ENCODE data around the gene SAMD3.
"Not testable (repeated sequence)": the region's sequence is repeated elsewhere in the genome, so short reads cannot be mapped to it uniquely, and the experiment has no call there.

DNA sequence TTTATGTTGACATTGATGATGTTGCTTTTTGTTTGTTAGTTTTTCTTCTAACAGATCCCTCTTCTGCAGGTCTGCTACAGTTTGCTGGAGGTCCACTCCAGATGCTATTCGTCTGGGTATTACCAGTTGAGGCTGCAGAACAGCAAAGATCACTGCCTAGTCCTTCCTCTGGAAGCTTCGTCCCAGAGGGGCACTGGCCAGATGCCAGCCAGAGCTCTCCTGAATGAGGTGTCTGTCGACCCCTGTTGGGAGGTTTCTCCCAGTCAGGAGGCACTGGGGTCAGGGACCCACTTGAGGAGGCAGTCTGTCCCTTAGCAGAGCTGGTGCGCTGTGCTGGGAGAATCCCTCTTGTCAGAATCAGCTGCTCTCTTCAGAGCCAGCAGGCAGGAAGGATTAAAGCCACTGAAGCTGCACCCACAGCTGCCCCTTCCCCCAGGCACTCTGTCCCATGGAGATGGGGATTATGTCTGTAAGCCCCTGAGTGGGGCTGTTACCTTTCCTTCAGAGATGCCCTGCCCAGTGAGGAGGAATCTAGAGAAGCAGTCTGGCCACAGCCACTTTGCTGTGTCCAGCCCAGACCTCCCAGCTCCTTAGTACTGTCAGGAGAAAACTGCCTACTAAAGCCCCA is 49.3 kb downstream of the SAMD3 start:
- TF ChIP-seq FOS (IDR thresholded peaks at IDR 0.05; ENCODE audit: low read depth, low read length); RCOR1 (IDR thresholded peaks at IDR 0.05; ENCODE audit: insufficient replicate concordance, low read length); POLR2A (IDR thresholded peaks at IDR 0.05; ENCODE audit: low read depth, low read length); RAD21 (IDR thresholded peaks at IDR 0.05; ENCODE audit: low read length); CEBPB (IDR thresholded peaks at IDR 0.05; ENCODE audit: low read depth, low read length); BHLHE40 (IDR thresholded peaks at IDR 0.05; ENCODE audit: low read depth, low read length); RFX5 (IDR thresholded peaks at IDR 0.05; ENCODE audit: low read depth, low read length); SMC3 (IDR thresholded peaks at IDR 0.05; ENCODE audit: low read depth, low read length): not testable (repeated sequence)
- TF ChIP-seq, protein P1, sequence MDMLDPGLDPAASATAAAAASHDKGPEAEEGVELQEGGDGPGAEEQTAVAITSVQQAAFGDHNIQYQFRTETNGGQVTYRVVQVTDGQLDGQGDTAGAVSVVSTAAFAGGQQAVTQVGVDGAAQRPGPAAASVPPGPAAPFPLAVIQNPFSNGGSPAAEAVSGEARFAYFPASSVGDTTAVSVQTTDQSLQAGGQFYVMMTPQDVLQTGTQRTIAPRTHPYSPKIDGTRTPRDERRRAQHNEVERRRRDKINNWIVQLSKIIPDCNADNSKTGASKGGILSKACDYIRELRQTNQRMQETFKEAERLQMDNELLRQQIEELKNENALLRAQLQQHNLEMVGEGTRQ (IDR thresholded peaks at IDR 0.05; ENCODE audit: low read depth, low read length), result not testable (repeated sequence)
- TF ChIP-seq, protein P2, sequence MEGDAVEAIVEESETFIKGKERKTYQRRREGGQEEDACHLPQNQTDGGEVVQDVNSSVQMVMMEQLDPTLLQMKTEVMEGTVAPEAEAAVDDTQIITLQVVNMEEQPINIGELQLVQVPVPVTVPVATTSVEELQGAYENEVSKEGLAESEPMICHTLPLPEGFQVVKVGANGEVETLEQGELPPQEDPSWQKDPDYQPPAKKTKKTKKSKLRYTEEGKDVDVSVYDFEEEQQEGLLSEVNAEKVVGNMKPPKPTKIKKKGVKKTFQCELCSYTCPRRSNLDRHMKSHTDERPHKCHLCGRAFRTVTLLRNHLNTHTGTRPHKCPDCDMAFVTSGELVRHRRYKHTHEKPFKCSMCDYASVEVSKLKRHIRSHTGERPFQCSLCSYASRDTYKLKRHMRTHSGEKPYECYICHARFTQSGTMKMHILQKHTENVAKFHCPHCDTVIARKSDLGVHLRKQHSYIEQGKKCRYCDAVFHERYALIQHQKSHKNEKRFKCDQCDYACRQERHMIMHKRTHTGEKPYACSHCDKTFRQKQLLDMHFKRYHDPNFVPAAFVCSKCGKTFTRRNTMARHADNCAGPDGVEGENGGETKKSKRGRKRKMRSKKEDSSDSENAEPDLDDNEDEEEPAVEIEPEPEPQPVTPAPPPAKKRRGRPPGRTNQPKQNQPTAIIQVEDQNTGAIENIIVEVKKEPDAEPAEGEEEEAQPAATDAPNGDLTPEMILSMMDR (conservative IDR thresholded peaks at IDR 0.05; ENCODE audit: low read depth, low read length), result not testable (repeated sequence)
- TF ChIP-seq, protein P3, sequence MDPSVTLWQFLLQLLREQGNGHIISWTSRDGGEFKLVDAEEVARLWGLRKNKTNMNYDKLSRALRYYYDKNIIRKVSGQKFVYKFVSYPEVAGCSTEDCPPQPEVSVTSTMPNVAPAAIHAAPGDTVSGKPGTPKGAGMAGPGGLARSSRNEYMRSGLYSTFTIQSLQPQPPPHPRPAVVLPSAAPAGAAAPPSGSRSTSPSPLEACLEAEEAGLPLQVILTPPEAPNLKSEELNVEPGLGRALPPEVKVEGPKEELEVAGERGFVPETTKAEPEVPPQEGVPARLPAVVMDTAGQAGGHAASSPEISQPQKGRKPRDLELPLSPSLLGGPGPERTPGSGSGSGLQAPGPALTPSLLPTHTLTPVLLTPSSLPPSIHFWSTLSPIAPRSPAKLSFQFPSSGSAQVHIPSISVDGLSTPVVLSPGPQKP (IDR thresholded peaks at IDR 0.05; ENCODE audit: borderline replicate concordance, low read depth, low read length), result not testable (repeated sequence)
